GM18867 (cell line): Measurements from ENCODE around the gene ERC1.

ENCODE experiments used
- ATAC-seq: cut with Tn5 transposase; IDR thresholded peaks from one replicate; pipeline ENCODE4 v1.9.1; 2021; ENCODE audit warnings: mild to moderate bottlenecking, moderate library complexity; ENCODE audit not compliant: unreplicated experiment

ERC1 gene

GRCh38 chr12:1501695-1502378, 510.8 kb downstream of the ERC1 start:
- ATAC-seq = no peak

DNA sequence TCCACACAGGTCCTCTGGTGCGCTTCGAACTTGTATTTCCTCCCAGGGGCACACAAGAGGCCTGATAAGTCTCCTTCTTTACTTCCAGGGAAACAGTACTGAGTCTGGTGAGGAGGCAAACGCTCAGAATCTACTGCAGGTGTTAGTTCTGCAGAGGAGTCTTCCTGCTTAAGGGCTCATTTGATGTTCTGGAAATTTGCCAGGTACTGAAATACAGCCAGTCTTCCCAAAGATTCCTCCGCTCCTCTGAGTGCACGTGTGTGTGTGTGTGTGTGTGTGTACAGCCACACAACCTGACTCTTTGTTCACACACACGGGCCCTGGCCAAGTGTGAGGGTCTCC, 511.3 kb downstream of the ERC1 start:
- no peak for ATAC-seq

DNA sequence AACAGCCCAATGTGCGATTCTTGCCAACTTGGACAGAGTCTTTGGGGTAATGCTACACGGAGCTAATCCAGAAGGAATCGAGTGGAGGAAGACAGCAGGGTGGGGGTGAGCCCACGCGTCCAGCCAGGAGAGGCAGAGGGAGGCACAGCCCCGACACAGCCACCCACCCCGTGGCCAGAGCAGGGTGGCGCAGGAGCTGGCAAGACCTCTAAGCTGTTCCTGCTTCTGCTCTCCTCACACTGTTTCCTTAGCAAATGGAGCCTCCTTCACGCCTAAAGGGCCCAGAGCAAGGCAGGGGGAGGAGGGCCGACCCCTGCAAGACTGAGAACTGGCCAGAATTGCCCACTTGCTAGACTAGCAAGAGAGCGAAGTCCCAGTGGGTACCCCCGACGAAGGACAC, 511.8 kb downstream of the ERC1 start:
- no peak for ATAC-seq

- ATAC-seq = no peak
Observed at GRCh38 chr12:1503281-1503711, 512.3 kb downstream of the ERC1 start.

DNA sequence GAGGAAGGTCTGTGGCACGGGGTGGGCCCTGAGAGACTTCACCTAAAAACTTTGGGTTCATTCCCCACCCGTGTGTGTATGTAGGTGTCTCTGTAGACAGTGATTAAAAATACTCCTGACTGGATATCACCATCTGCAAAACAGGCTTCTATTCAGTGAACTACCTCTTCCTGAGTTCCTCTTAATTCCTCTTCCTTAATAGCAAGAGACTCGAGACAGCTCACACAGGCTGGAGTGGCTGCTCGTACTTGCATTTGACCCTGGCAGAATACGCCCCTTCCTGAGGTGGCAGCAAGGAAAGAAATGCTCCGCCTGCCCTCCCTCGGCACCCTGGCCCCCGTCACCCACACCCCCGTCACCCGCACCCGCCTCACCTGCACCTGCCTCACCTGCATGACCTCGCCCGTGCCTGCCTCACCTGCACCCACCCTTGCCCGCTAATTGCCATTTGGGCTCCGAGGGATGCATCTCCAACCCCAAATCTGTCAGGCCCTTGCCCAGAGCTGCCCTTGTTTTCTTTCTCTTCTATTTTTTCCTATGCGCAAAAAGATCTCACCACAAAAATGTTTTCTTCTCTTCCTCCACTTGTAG, 513.4 kb downstream of the ERC1 start:
- ATAC-seq = no peak

DNA sequence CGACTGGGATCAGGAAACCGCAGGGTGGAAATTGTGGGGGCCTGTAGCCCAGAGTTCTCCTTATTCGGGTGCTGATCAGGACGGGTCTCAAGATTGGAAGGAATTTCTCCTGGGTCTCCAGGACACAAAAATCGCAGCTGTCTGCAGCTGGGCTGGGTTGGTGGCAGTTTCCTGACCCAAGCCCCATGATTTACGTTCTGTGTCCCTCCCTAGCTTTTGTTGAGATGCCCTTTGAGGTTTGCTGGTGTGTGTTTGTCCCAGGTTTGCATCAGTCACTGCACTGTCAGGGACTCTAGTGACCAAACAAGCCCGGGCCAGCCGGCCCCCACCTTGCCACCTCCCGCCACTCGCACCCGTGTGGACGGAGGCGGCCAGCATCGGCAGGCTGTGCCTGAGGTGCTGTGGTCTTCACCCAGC, 513.9 kb downstream of the ERC1 start:
- ATAC-seq = no peak

DNA sequence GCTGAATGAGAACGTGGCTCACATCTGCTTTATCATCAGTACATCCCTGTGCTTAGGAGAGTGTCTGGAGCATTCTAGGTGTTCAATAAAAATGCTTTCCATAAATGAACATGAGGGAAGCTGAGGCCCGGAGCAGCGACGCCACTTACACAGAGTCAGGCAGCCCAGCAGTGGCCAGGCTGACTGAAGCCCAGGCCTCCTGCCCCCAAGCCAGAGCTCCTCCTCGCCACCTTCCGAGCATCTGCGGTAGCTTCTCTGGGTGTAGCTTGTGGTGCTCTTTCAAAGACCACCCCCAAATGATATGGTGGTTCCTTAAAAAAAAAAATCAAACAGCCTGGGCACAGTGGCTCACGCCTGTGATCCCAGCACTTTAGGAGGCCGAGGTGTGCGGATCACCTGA, 514.6 kb downstream of the ERC1 start:
- no peak for ATAC-seq

DNA sequence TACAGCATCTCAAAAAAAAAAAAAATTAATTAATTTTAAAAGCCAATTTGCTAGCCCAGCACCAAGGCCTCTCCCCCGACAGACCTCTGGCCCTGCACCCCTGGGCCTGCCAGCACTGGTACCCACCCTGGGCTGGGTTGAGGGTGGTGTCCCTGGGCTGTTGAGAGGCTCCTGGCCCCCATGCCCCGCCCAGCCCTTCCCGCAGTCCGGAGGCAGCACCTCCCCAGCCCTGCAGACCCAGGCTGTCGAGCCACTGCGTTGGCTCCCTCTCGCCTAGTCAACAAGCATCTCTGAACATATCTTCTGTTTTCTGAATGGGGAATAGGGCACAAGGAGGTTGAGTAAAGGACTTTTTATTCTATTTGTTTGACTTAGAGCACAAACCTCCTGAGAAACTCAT, 516.3 kb downstream of the ERC1 start:
- ATAC-seq = no peak

- no peak for ATAC-seq
Observed at GRCh38 chr12:1509413-1510052, 518.5 kb downstream of the ERC1 start.

- no peak for ATAC-seq
Observed at GRCh38 chr12:1510056-1510812, 519.2 kb downstream of the ERC1 start.

DNA sequence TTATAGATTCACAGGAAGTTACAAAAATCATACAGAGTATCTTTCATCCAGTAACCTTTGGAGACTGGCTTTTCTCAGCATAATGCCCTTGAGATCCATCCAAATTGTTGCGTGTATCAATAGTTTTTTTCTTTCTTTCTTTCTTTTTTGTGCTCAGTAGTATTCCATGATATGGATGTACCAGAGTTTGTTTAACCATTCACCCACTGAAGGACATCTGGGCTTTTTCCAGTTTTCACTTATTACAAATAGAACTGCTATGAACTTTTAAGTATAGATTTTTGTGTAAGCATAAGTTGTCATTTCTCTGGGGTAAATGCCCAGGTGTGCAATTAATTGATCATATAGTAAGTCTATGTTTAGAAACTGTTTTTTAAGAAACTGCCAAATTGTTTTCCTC, 524.0 kb downstream of the ERC1 start:
- no peak for ATAC-seq

DNA sequence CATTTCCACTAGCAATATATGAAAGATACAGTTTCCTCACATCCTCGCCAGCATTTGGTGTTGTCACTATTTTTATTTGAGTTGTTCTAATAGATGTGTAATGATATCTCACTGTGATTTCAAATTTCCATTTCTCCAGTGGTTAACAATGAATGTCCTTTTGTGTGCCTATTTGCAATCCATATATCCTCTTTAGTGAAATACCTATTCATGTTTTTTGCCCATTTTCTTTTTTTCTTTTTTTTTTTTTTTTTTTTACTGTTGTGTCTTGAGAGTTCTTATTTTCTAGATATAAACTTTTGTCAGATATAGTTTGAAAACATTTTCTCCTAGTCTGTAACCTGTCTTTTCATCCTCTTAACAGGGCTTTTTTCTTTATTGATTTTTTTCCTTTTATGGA, 524.4 kb downstream of the ERC1 start:
- ATAC-seq = no peak

DNA sequence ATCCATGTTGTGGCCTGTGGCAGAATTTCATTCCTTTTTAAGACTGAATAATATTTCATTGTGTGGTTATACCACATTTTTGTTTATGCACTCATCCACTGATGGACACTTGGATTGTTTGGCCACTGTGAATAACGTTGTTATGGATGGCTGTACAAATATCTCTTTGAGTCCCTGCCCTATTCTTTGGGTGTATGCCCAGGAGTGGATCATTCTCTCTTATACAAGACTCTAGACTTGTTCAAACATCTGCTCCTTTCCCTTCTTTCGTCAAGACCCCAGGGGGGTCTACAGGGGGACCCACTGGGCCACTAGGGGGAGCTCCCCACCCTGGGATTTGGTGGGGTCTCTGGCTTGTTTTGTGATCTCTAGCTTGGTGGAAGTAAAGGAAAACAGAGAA, 526.0 kb downstream of the ERC1 start:
- no peak for ATAC-seq

DNA sequence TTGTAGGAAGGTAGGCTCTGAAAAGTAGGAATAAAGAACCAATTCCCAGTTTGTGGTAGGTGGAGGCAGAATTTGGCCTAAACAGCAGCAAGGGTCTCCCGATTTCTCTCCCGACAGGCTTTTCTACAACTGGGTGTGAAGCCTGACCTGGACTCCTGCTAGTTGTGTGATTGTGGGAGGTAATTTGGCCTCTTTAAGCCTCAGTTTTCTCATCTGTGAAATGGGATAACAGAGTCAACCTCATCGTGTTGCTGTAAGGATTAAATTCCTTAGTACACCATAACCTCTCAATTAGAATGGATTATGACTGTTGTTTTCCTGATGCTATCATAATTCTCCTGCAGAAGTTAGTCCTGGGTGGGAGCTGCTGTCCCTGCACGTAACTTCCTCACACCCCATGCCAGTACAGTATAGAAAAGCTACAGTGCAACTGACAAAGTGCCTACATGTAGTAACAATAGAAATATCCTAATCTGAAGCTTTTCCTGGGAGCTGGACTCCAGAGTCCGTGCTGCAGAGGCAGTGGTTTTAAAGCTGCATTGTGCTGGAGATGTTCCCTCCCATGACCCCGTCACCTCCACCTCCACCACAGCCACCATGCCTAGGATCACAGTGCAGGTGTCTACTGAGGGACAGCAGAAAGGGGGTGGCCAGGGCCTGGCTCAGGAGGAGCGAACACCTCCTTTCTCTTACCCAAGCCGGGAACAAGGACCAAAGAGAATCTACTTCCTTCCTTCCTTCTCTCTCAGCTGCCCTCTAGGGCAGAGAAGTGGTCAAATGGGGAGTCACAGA, 526.9 kb downstream of the ERC1 start:
- ATAC-seq = no peak

GRCh38 chr12:1518591-1519516, 527.8 kb downstream of the ERC1 start:
- ATAC-seq = no peak

- ATAC-seq = no peak
Observed at GRCh38 chr12:1519642-1520041, 528.6 kb downstream of the ERC1 start.

- ATAC-seq = no peak
Observed at GRCh38 chr12:1523046-1523445, 532.0 kb downstream of the ERC1 start.

- no peak for ATAC-seq
Observed at GRCh38 chr12:1523558-1524050, 532.6 kb downstream of the ERC1 start.

GRCh38 chr12:1525858-1526257, 534.8 kb downstream of the ERC1 start:
- no peak for ATAC-seq

GRCh38 chr12:1527789-1528188, 536.8 kb downstream of the ERC1 start:
- no peak for ATAC-seq
